ENCODE data around the gene OR2F1.

- no peak for TF ChIP-seq RB1 (IDR thresholded peaks at IDR 0.05; ENCODE audit: borderline replicate concordance)
- TF ChIP-seq POLR2A (IDR thresholded peaks at IDR 0.05; ENCODE audit: low read depth, low read length), result no peak
- no peak for TF ChIP-seq JUNB (IDR thresholded peaks at IDR 0.05)
- no peak for TF ChIP-seq IRF4 (IDR thresholded peaks at IDR 0.05; ENCODE audit: low read depth, low read length)
- TF ChIP-seq SREBF2 (IDR thresholded peaks at IDR 0.05; ENCODE audit: low read length), result no peak
- no peak for TF ChIP-seq YBX1 (IDR thresholded peaks at IDR 0.05)
- TF ChIP-seq CTCF (IDR thresholded peaks at IDR 0.05 in 2 of 3, conservative IDR thresholded peaks at IDR 0.05 in 1 of 3; ENCODE audit: control insufficient read depth in 2 of 3, extremely low read depth in 1 of 3, insufficient read depth in 1 of 3, low read depth in 3 of 3, low read length in 3 of 3), result no peak
Measured at GRCh38 chr7:143908120-143908519, 46.5 kb upstream of the OR2F1 start.
